ENCODE measurements around the gene RALGDS.

The RALGDS gene

GRCh38 chr9:133119103-133119845 lies 1.8 kb downstream of the RALGDS start:
- CTCF ChIA-PET, result interaction anchor here (0.6 to 22.4 kb wide), 4 partner anchors 16 to 1696 kb away, joined by 3 to 342 read pairs (median 12); no protein-coding TSS in a partner anchor
- Histone ChIP-seq H3K9me3 (ENCODE audit: control insufficient read depth, insufficient read depth, low read depth, low read length) (no peaks in the 10 kb centered on the region), H3K27ac (ENCODE audit: extremely low read depth, low read depth, low read length) (no peak overlapping the region), H3K4me3 (ENCODE audit: low read depth, low read length) (peak overlapping the region; percentile 66; the same call in 1 of the 2 replicates), H3K36me3 (ENCODE audit: control insufficient read depth in 2 of 2, insufficient read depth in 1 of 2, low read length in 2 of 2) (peaks cover 0 to 13% of the 10 kb centered on the region in 2 experiments; a peak in 1 of 3 replicates), H3K4me1 (ENCODE audit: control insufficient read depth, insufficient read depth, low read length) (peaks cover 10% of the 10 kb centered on the region)
- no peak for TF ChIP-seq GLIS2 (tag by site-specific recombination; IDR thresholded peaks at IDR 0.05)
- TF ChIP-seq ZNF629 (tag by site-specific recombination; IDR thresholded peaks at IDR 0.05), result no peak
- no peak for TF ChIP-seq ZNF707 (tag by site-specific recombination; IDR thresholded peaks at IDR 0.05)
- no peak for TF ChIP-seq ZNF660 (tag by site-specific recombination; IDR thresholded peaks at IDR 0.05)
- TF ChIP-seq ZNF140 (tag by site-specific recombination; IDR thresholded peaks at IDR 0.05), result no peak
- TF ChIP-seq KLF8 (tag by site-specific recombination; IDR thresholded peaks at IDR 0.05), result no peak
- no peak for TF ChIP-seq REST (tag by site-specific recombination; IDR thresholded peaks at IDR 0.05)
- TF ChIP-seq ZNF341 (tag by site-specific recombination; IDR thresholded peaks at IDR 0.05; ENCODE audit: low read depth), result no peak
- no peak for TF ChIP-seq ZNF518A (tag by site-specific recombination; conservative IDR thresholded peaks at IDR 0.05; ENCODE audit: low read depth)
- no peak for TF ChIP-seq ZNF837 (tag by site-specific recombination; IDR thresholded peaks at IDR 0.05)
- TF ChIP-seq HOXA7 (CRISPR knock-in tag; IDR thresholded peaks at IDR 0.05; ENCODE audit: borderline replicate concordance), result no peak
- no peak for TF ChIP-seq ZNF561 (tag by site-specific recombination; IDR thresholded peaks at IDR 0.05; ENCODE audit: borderline replicate concordance)
- POLR2A ChIA-PET, result interaction anchor here (0.9 to 4.0 kb wide), 4 partner anchors 11 to 89 kb away, joined by 3 to 24 read pairs (median 10); partner anchors contain the start of gene GTF3C5

- H3K36me3 ChIP-seq (ENCODE audit: control insufficient read depth in 2 of 2, insufficient read depth in 1 of 2, low read length in 2 of 2), result peaks cover 0 to 13% of the 10 kb centered on the region in 2 experiments; a peak in 1 of 3 replicates
- CTCF ChIA-PET, result interaction anchor here (0.6 to 22.4 kb wide), 5 partner anchors 16 to 1696 kb away, joined by 3 to 342 read pairs (median 5); no protein-coding TSS in a partner anchor
- no peaks in the 10 kb centered on the region for H3K9me3 ChIP-seq (ENCODE audit: control insufficient read depth, insufficient read depth, low read depth, low read length)
- peaks cover 14% of the 10 kb centered on the region for H3K4me1 ChIP-seq (ENCODE audit: control insufficient read depth, insufficient read depth, low read length)
- H3K27ac ChIP-seq (ENCODE audit: extremely low read depth, low read depth, low read length), result no peak overlapping the region
- no peak overlapping the region for H3K4me3 ChIP-seq (ENCODE audit: low read depth, low read length)
- POLR2A ChIA-PET, result interaction anchor here (0.7 to 4.0 kb wide), 4 partner anchors 10 to 89 kb away, joined by 3 to 24 read pairs (median 10); partner anchors contain the start of gene GTF3C5
- TF ChIP-seq ZSCAN30 (tag by site-specific recombination; IDR thresholded peaks at IDR 0.05) (no peak), ZNF658 (tag by site-specific recombination; IDR thresholded peaks at IDR 0.05) (no peak), SCRT2 (tag by site-specific recombination; IDR thresholded peaks at IDR 0.05) (no peak), BCL6B (tag by site-specific recombination; IDR thresholded peaks at IDR 0.05) (no peak), ATF2 (tag by site-specific recombination; IDR thresholded peaks at IDR 0.05; ENCODE audit: low read depth) (no peak), ZNF416 (tag by site-specific recombination; IDR thresholded peaks at IDR 0.05) (no peak), ZNF2 (tag by site-specific recombination; IDR thresholded peaks at IDR 0.05) (no peak), ZBTB1 (tag by site-specific recombination; IDR thresholded peaks at IDR 0.05) (no peak), ZNF335 (tag by site-specific recombination; conservative IDR thresholded peaks at IDR 0.05) (no peak), ZNF133 (tag by site-specific recombination; IDR thresholded peaks at IDR 0.05) (no peak), ZFP69B (tag by site-specific recombination; IDR thresholded peaks at IDR 0.05) (no peak), ZNF830 (tag by site-specific recombination; IDR thresholded peaks at IDR 0.05; ENCODE audit: low read depth) (no peak)
Measured at GRCh38 chr9:133118568-133118967, 2.5 kb downstream of the RALGDS start.
